HG02678 (cell line): ENCODE data around the gene TRMT61A.

ENCODE experiments used
- ATAC-seq: cut with Tn5 transposase; IDR thresholded peaks from one replicate; pipeline ENCODE4 v1.9.1; 2021; ENCODE audit warnings: mild to moderate bottlenecking, moderate library complexity; ENCODE audit not compliant: unreplicated experiment

Gene TRMT61A

GRCh38 chr14:103528587-103529382, at the start of gene TRMT61A:
TSS of gene TRMT61A (plus strand) at chr14:103529196. CDS start at chr14:103529979, 783 bp downstream.
- peak; percentile 45 for ATAC-seq

DNA sequence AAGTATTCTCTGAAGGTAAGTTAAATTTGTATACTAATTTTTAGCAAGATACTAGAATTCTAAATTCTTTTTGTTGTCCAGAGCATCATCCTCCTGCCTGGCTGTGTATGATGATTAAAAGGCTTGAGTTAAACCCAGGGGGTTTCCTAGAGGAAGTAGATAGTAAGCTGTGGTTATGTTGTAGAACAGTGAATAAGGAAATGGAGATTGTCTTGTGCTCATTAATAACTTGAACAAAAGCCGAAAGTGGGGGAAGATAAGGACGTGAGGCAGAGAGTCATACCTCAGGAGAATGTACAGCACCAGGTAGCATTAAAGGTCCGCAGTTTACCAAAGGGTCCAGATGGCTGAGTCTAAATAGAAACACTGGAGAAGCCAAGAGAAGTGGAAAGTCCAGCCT, 48.4 kb upstream of the TRMT61A start:
- ATAC-seq, result no peak

DNA sequence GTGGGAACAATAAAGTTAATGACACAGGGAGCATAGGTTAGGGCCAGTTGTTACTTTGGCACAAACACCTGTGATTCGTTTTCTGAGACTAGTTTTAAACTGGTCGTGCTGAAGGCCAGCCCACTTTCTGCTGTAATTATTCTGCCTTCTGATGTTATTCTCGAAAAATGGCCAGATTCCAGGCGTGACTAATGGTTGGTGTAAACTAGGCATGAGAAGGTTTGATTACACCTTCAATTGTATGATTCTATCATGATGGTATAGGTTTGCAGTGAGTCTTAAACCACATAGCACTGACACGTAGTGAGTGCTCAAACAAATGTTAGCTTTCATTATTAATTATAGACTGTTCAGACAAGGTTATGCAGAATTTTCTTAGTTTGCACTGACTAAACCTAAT, 45.4 kb upstream of the TRMT61A start:
- ATAC-seq, result no peak

GRCh38 chr14:103485504-103485903, 43.5 kb upstream of the TRMT61A start:
- ATAC-seq, result no peak

GRCh38 chr14:103488071-103488470, 40.9 kb upstream of the TRMT61A start:
- ATAC-seq, result no peak

- no peak for ATAC-seq
Measured at GRCh38 chr14:103488960-103489359, 40.0 kb upstream of the TRMT61A start.

DNA sequence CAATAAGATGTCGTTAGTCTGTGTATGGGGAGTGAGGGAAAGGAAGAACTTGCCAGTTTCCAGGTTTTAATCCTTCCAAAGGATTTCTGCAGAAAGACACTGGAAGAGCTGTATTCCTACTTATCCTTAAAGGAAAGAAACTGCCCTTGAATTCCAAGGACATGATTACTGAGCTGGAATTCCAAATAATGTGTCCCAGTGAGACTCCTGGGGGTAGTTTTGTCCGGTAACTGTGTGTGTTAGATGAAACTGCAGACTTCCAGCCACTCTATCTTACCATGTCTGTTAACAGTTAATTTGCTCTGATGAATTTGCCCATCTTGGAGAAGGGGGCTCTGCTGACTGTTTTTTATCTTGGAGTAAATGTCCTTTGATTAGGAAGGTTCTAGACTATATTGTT, 39.4 kb upstream of the TRMT61A start:
- no peak for ATAC-seq

DNA sequence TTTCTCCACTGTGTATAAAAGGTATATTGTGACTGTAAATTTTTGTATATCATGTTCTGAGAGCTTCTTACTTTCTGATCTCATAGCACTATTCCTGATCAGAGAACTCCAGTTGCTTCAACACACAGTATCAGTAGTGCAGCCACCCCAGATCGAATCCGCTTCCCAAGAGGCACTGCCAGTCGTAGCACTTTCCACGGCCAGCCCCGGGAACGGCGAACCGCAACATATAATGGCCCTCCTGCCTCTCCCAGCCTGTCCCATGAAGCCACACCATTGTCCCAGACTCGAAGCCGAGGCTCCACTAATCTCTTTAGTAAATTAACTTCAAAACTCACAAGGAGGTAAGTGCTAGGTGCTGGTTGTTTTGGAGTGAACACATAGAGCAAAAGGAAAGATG, 37.3 kb upstream of the TRMT61A start:
- no peak for ATAC-seq

DNA sequence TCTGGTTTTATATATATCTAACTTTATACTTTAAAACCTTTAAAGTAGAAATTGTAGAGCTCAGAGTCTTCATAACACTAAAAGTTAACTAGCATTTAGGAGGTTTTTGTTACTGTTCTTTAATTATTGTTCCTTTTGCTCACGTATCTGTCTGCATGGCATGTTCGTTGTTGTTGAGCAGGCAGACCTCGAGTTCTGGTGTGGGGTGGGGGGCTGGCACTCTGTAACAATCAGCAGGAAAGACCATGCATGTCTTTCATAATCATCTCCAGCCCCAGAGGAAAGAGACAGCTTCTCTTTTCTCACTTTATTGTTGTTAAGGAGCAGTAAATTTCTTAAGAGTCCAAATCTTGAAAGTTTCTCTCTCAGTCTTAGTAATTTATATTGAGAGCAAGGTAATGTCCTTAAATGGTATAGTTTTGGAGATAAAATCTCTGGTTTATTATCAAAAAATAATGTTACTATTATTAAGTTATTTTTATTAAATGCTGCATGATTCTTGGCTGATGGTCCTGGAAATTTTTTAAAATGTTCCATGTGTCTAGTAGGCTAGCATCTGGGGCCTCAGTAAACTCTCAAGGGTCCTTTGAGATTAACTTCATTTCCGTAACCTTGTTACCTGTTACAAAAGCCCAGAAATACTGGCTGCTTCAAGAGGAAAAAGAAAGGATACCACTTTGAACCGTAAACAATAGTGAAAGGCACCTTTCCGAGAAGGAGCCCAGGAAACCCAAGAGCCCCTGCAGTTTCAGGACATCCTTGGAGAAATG, 36.7 kb upstream of the TRMT61A start:
- no peak for ATAC-seq

DNA sequence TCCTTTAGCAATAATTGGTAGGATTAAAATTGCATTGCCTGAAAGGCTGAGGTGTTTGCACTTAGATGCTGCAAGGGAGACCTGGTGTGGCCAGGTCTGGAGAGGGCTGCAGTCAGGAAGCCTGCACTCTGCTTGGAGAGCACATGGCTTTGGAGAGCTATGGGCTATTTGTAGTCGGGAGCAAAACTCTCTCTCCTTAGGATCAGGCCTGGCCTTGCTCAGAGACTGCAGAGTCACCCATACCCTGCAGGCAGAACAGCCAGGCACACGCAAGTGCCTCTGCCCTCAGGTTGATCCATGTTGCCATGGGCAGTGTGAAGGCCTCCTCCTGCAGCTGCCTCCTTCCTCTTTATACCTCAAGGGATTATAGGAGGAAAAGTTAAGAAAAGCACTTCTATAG, 33.1 kb upstream of the TRMT61A start:
- ATAC-seq, result no peak

DNA sequence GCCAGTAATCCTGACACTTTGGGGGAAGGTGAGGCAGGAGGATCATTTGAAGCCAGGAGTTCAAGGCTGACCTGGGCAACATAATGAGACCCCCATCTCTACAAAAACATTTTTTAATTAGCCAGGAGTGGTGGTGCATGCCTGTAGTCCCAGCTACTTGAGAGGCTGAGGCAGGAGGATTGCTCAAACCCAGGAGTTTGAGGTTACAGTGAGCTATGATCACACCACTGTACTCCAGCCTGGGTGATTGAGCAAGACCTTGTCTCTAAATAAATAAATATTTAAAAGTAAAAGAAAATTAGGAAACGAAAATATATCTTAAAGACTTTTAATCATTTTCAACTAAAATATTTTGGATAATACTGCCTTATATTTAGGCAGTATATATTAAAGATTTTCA, 32.2 kb upstream of the TRMT61A start:
- no peak for ATAC-seq

- no peak for ATAC-seq
Measured at GRCh38 chr14:103499709-103500108, 29.3 kb upstream of the TRMT61A start.

DNA sequence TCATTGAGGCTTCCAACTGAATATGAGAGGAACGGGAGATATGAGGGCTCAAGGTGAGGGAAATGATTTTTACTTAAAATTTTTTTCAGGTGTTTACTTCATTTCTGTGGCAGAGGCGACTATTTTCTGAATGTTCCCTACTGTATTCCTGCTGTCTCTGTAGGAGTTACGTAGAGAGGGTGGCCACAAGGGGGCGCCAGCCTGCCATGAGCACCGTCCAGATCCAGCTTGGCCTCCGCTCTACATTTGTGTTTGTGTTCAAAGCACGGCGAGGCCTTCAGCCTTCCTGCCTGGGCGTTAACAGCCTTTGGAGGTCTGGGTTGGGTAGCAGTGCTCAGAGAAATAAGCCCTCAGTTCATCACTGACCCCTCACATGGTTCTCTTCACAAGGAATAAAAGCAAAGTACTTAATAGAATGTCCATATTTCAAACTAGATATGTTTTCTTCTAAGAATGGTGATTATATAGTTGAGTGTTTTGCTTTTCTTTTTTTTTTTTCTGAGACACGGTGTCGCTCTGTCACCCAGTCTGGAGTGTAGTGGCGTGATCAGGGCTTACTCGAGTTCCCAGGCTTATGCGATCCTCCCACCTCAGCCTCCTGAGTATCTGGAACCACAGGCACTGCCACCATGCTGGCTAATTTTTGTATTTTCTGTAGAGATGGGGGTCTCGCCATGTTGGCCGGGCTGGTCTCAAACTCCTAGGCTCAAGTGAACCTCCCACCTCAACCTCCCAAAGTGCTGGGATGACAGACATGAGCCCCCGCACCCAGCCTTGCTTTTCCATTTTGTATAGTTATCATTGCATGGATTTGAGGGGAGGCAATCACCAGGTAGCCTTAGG, 28.6 kb upstream of the TRMT61A start:
- ATAC-seq, result no peak

DNA sequence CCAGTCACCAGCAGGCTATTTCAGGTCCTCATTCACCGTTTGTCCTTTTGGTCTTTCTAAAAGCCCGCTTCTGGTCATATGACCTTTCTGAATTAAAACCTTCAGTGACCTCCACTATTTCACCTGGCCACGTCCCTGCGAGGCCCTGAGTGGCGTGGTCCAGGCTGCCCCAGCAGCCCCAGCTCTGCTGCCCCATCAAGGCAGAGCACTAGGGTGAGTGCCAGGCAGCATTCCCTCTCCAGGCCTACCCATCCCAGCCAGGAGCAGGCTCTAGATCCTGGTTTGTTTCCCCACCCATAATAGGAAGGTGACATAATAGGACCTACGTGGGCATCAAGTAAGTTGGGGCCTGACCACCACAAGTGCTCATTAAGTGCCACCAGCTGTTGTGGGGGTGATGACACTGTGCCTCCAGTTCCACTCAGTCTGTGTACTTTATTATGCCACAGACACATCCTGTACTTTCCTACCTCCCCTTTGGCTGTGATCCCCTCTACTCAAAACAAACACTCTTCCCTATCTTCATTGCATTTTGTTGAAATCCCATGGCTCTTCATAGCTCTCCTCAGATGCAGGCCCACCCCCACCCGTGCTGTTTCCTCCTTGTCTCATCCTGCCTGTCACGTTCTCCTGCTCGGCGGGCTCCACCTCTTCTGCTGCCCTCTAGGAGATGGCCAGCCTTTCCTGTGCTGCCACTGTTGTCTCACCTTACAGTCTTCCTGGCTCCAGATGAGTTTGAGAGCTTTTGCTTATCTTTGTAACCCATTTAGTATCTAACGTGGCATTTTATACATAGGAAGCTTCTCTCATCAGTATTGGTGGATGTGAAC, 27.7 kb upstream of the TRMT61A start:
- ATAC-seq, result no peak

DNA sequence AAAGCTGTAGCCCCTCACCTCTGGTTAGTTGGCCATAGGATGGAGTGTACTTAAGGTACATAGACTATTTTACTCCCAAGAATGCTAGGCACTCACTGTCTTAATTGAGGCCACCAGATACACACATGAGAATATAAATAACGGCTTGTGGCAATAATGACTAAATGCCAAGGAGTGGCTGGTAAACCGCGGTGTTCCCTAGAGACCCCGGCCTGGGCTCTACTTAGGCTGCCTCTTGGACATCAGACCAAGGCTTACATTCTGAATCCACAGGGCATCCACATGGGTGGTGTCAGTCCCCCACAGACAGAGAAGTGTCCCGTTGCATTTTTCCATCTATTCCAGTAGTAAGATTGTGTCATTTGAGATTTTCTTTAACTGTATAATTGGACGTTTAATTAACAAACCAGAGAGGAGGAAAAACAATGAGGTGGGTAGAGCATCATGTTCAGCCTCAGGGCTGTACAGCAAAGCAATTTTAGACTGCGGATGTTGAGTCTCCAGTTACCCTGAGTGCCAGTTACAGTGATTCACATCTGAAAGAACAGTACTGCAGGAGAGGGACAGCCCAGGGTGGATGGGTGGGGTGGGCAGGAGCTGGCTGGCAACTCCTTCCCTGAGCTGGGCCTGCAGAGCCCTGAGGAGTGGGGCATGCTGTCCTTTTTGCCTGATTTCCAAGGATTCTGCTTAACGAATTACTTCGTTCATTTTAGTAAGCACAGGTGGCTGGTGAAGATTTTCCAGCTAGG, 26.9 kb upstream of the TRMT61A start:
- no peak for ATAC-seq

DNA sequence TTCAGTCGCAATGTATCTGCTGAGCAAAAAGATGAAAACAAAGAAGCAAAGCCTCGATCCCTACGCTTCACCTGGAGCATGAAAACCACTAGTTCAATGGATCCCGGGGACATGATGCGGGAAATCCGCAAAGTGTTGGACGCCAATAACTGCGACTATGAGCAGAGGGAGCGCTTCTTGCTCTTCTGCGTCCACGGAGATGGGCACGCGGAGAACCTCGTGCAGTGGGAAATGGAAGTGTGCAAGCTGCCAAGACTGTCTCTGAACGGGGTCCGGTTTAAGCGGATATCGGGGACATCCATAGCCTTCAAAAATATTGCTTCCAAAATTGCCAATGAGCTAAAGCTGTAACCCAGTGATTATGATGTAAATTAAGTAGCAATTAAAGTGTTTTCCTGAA, 26.1 kb upstream of the TRMT61A start:
- no peak for ATAC-seq

DNA sequence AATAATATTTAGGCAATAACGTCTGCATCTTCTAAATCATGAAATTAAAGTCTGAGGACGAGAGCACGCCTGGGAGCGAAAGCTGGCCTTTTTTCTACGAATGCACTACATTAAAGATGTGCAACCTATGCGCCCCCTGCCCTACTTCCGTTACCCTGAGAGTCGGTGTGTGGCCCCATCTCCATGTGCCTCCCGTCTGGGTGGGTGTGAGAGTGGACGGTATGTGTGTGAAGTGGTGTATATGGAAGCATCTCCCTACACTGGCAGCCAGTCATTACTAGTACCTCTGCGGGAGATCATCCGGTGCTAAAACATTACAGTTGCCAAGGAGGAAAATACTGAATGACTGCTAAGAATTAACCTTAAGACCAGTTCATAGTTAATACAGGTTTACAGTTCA, 25.7 kb upstream of the TRMT61A start:
- ATAC-seq, result no peak

DNA sequence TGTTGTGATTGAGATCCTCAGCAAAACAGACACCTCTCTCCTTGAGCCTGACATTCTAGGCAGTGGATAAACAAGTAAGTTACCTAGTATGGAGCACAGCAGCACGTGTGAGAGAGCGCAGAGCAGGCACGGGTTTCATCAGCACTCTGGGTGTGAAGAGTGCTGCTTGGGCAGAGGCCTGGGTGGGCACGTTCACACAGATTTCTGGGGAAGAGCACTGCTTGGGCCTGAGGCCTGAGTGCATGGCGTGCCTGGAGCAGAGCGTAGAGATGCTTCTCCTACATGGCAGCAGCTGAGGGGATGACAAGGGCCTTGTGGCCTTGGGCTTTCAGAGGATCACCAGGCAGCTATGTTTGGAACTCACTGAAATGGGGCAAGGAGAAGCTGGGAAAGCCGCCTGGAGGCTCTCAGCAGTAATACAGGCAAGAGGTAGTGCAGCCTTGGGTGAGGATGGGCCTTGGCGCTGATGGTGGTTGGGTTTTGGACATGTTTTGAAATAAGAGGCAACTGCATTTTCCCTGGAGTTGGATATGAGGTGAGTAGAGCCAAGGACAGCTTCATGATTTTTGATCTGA, 23.9 kb upstream of the TRMT61A start:
- ATAC-seq, result no peak

DNA sequence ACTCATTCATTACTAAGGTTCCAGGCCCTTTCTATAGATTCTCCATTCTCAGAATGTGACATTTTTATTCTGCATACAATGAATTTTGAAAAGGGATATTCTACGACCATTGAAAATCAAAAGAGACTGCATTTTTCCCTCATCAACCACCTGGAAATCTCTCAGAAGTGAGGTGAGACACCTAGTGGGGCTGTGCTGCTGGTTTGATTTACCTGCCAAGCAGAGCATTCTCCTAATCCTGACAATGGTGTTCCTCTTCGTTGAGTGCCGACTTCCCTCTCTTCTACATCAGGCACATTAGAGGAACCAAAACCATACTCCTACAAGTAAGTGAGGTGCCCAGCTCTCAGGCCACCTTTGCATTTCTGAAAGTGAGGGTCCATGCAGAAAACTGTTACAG, 21.2 kb upstream of the TRMT61A start:
- ATAC-seq, result no peak
